GM18511 (cell line): ENCODE data around the gene CDC5L.

ENCODE experiments used
- ATAC-seq: cut with Tn5 transposase; IDR thresholded peaks from one replicate; pipeline ENCODE4 v1.9.1; 2021; ENCODE audit warnings: mild to moderate bottlenecking, moderate library complexity; ENCODE audit not compliant: unreplicated experiment

Gene CDC5L

GRCh38 chr6:44451803-44452695, 64.5 kb downstream of the CDC5L start:
- no peak for ATAC-seq

GRCh38 chr6:44452725-44453124, 65.2 kb downstream of the CDC5L start:
- no peak for ATAC-seq

GRCh38 chr6:44453146-44453545, 65.6 kb downstream of the CDC5L start:
- ATAC-seq: no peak

GRCh38 chr6:44454198-44454597, 66.7 kb downstream of the CDC5L start:
- no peak for ATAC-seq

GRCh38 chr6:44456070-44456965, 68.8 kb downstream of the CDC5L start:
- ATAC-seq: no peak

GRCh38 chr6:44456966-44457292, 69.4 kb downstream of the CDC5L start:
- ATAC-seq: no peak

GRCh38 chr6:44457596-44457995, 70.1 kb downstream of the CDC5L start:
- ATAC-seq: no peak

- no peak for ATAC-seq
Measured at GRCh38 chr6:44458551-44458950, 71.0 kb downstream of the CDC5L start.

GRCh38 chr6:44462335-44462734, 74.8 kb downstream of the CDC5L start:
- ATAC-seq: no peak

GRCh38 chr6:44462797-44463727, 75.6 kb downstream of the CDC5L start:
- no peak for ATAC-seq

- ATAC-seq: no peak
Measured at GRCh38 chr6:44463728-44464450, 76.4 kb downstream of the CDC5L start.

GRCh38 chr6:44464527-44465310, 77.2 kb downstream of the CDC5L start:
- ATAC-seq: no peak

- no peak for ATAC-seq
Measured at GRCh38 chr6:44466955-44467354, 79.4 kb downstream of the CDC5L start.

- ATAC-seq: no peak
Measured at GRCh38 chr6:44468835-44469234, 81.3 kb downstream of the CDC5L start.

- no peak for ATAC-seq
Measured at GRCh38 chr6:44470115-44470464, 82.6 kb downstream of the CDC5L start.

- ATAC-seq: no peak
Measured at GRCh38 chr6:44470746-44471145, 83.2 kb downstream of the CDC5L start.

GRCh38 chr6:44471271-44471981, 83.9 kb downstream of the CDC5L start:
- ATAC-seq: no peak

GRCh38 chr6:44472250-44472945, 84.9 kb downstream of the CDC5L start:
- ATAC-seq: no peak
